HepG2 (cell line): ENCODE results near the gene CAPN2.

Source experiments
- CBX1 ChIP-seq: IDR thresholded peaks from one replicate; pipeline ENCODE4 v1.6.1; 2016; ENCODE audit warnings: antibody characterized with exemption, low read depth
- SP4 ChIP-seq: sonication (generic); formaldehyde crosslinking; IDR thresholded peaks from 2 replicates; pipeline ENCODE4 v1.8.1; 2023; ENCODE audit warnings: mild to moderate bottlenecking, missing genetic modification reagents
- TARDBP ChIP-seq: sonication (generic); formaldehyde crosslinking; IDR thresholded peaks from 2 replicates; pipeline ENCODE4 v1.8.0; 2022; ENCODE audit warnings: mild to moderate bottlenecking, missing genetic modification reagents
- ZFP41 ChIP-seq: sonication (generic); formaldehyde crosslinking; IDR thresholded peaks from 2 replicates; pipeline ENCODE4 v1.4.0; 2020; ENCODE audit warnings: mild to moderate bottlenecking, missing genetic modification reagents, borderline replicate concordance

GRCh38 chr1:223726380-223727001 lies 14.2 kb downstream of the CAPN2 start:
- no peak for TF ChIP-seq TARDBP (CRISPR knock-in tag)
- TF ChIP-seq CBX1 = no peak
- TF ChIP-seq SP4 (CRISPR knock-in tag) = no peak
- TF ChIP-seq ZFP41 = no peak
